Measurements from ENCODE around the gene IFT22.
"Not testable (repeated sequence)": the region's sequence is repeated elsewhere in the genome, so short reads cannot be mapped to it uniquely, and the experiment has no call there.

Gene IFT22

GRCh38 chr7:101278461-101279292, 42.9 kb downstream of the IFT22 start:
- peak; percentile 55 for DNase-seq (ENCODE audit: low spot score)

- DNase-seq (ENCODE audit: low spot score), result no peak
Observed at GRCh38 chr7:101277155-101277554, 44.5 kb downstream of the IFT22 start.

GRCh38 chr7:101273206-101273605, 48.4 kb downstream of the IFT22 start:
- no peak for DNase-seq (ENCODE audit: low spot score)

GRCh38 chr7:101271021-101271420, 50.6 kb downstream of the IFT22 start:
- peak; percentile 38 for DNase-seq (ENCODE audit: low spot score)

DNA sequence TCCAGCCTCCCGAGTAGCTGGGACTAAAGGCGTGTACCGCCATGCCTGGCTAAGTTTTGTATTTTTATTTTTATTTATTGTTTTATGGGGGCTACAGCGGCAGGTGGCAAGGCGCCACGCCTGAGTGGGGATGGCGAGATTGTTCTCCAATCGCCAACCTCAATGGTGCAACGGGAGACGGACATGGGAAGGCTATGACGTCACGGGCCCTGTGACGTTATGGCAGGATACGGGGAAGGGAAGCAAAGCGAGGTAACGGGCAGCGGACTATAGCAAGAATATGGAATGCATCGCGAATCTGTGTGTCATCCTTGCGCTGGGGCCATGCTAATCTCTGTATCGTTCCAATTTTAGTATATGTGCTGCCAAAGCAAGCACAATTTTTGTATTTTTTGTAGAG, 51.9 kb downstream of the IFT22 start:
- no peak for DNase-seq (ENCODE audit: low spot score)

GRCh38 chr7:101265622-101266516, 55.7 kb downstream of the IFT22 start:
- no peak for DNase-seq (ENCODE audit: low spot score)

DNA sequence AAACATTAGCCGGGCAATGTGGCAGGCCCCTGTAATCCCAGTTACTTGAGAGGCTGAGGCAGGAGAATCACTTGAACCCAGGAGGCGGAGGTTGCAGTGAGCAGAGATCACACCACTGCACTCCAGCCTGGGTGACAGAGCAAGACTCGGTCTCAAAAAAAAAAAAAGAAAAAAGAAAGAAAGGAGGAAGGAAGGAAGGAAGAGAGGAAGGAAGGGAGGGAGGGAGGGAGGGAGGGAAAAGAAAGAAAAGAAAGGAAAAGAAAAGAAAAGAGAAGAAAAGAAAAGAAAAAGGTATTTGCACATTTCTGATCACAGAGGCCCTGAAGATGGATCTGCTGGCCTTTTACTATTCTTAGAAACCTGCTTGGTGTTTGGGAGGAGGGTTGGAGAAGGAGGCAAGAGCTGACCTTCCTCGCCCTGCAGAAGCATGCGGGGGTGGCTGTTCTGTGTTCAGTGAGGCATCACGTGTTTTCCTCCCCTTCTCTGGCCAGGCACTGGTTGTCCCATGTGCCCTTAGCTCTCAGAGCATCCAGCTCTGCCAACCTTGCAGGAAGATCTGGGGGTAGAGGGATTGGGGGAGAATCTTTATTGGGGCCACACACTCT, 57.4 kb downstream of the IFT22 start:
- not testable (repeated sequence) for DNase-seq (ENCODE audit: low spot score)
